ENCODE data around the gene PLAC9.

PLAC9 gene

GRCh38 chr10:80165173-80165572, 32.6 kb downstream of the PLAC9 start:
- TF ChIP-seq, protein P1, sequence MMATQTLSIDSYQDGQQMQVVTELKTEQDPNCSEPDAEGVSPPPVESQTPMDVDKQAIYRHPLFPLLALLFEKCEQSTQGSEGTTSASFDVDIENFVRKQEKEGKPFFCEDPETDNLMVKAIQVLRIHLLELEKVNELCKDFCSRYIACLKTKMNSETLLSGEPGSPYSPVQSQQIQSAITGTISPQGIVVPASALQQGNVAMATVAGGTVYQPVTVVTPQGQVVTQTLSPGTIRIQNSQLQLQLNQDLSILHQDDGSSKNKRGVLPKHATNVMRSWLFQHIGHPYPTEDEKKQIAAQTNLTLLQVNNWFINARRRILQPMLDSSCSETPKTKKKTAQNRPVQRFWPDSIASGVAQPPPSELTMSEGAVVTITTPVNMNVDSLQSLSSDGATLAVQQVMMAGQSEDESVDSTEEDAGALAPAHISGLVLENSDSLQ (IDR thresholded peaks at IDR 0.05) = peak; percentile 52
- no peak for TF ChIP-seq ELF4 (IDR thresholded peaks at IDR 0.05)
- TF ChIP-seq BHLHE40 (IDR thresholded peaks at IDR 0.05; ENCODE audit: borderline replicate concordance) = no peak
- no peak for DNase-seq (ENCODE audit: extremely low spot score)
- ChIA-PET CTCF (interaction anchor here (1.3 kb wide), 1 partner anchor 21 kb away, joined by 4 read pairs; no protein-coding TSS in a partner anchor), POLR2A (no interaction called here)

GRCh38 chr10:80166581-80167470, 34.3 kb downstream of the PLAC9 start:
- DNase-seq (ENCODE audit: extremely low spot score) = no peak
- POLR2A ChIA-PET = no interaction called here
- TF ChIP-seq ARNT (IDR thresholded peaks at IDR 0.05) (no peak), FOXK2 (IDR thresholded peaks at IDR 0.05) (no peak), ZNF384 (IDR thresholded peaks at IDR 0.05) (no peak), NFRKB (IDR thresholded peaks at IDR 0.05) (no peak), L3MBTL2 (conservative IDR thresholded peaks at IDR 0.05) (no peak), FOXM1 (IDR thresholded peaks at IDR 0.05; ENCODE audit: borderline replicate concordance) (no peak), BHLHE40 (IDR thresholded peaks at IDR 0.05; ENCODE audit: borderline replicate concordance) (no peak), SP1 (IDR thresholded peaks at IDR 0.05) (no peak), FOXA1 (IDR thresholded peaks at IDR 0.05) (no peak)
- CTCF ChIA-PET = no interaction called here

DNA sequence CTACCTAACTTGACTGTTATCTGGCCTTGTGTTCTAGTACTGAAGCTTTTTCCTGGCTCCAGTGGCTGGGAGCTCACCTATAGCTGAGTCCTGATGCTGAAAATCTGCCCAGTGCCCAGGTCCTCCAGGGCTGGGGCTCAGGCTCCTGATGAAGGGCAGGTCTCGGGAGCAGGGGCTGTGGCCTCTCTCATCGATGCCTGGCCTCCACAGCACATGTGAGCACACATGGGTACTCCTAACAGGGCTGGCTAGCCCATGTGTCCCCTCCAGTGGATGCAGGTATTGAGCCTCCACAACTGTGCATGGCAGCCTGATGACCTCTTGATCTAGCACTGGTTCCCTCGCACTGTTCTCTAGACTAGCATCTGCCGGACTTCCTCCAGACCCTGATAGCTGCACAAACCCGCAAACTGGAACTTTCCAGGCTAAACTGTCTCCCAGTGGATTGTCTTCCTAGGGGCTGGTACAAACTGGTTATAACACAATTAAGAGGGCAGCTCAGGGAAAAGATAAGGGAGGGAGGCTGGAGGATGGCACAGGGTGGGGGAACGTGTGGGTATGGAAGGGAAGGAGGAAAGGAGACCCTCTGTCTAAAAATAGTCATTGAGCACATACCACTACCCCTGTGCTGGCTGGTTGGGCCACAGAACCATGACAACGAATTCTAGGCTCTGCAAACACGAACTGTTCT, 35.1 kb downstream of the PLAC9 start:
- CTCF ChIA-PET = no interaction called here
- DNase-seq (ENCODE audit: extremely low spot score) = no peak
- TF ChIP-seq ZNF384 (IDR thresholded peaks at IDR 0.05) (no peak), NFRKB (IDR thresholded peaks at IDR 0.05) (no peak), FOXA1 (IDR thresholded peaks at IDR 0.05) (no peak), BHLHE40 (IDR thresholded peaks at IDR 0.05; ENCODE audit: borderline replicate concordance) (no peak), HDGF (IDR thresholded peaks at IDR 0.05; ENCODE audit: borderline replicate concordance) (no peak), CTBP1 (IDR thresholded peaks at IDR 0.05; ENCODE audit: borderline replicate concordance) (no peak), SP1 (IDR thresholded peaks at IDR 0.05) (no peak), L3MBTL2 (conservative IDR thresholded peaks at IDR 0.05) (no peak), FOXM1 (IDR thresholded peaks at IDR 0.05; ENCODE audit: borderline replicate concordance) (no peak), LEF1 (IDR thresholded peaks at IDR 0.05; ENCODE audit: borderline replicate concordance) (no peak), FOXK2 (IDR thresholded peaks at IDR 0.05) (no peak), ELF4 (IDR thresholded peaks at IDR 0.05) (no peak)
- TF ChIP-seq, protein P1 (IDR thresholded peaks at IDR 0.05) = no peak
- POLR2A ChIA-PET = no interaction called here

DNA sequence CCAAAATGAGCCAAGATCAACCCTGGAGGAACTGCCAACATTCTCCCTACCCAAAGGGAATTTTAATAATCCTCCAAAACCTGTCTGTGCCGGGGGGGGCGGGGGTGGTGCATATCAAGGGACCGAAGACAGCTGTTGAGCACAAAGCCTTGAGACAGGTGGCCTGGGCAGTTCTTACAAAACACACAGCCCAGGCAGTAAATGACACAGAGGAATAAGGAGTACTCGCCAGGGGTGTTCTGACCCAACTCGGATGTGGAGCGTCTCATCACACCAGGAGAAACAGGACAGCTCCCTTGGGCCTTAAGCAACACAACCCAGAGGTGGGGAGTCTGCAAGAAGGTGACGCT, 35.6 kb downstream of the PLAC9 start:
- TF ChIP-seq CTBP1 (IDR thresholded peaks at IDR 0.05; ENCODE audit: borderline replicate concordance) = no peak
- no peak for TF ChIP-seq FOXM1 (IDR thresholded peaks at IDR 0.05; ENCODE audit: borderline replicate concordance)
- no peak for TF ChIP-seq ARNT (IDR thresholded peaks at IDR 0.05)
- no peak for TF ChIP-seq FOXK2 (IDR thresholded peaks at IDR 0.05)
- no peak for TF ChIP-seq LEF1 (IDR thresholded peaks at IDR 0.05; ENCODE audit: borderline replicate concordance)
- TF ChIP-seq HDGF (IDR thresholded peaks at IDR 0.05; ENCODE audit: borderline replicate concordance) = no peak
- no peak for TF ChIP-seq BHLHE40 (IDR thresholded peaks at IDR 0.05; ENCODE audit: borderline replicate concordance)
- no peak for TF ChIP-seq SUZ12 (IDR thresholded peaks at IDR 0.05)
- TF ChIP-seq, protein P1 (IDR thresholded peaks at IDR 0.05) = no peak
- no peak for TF ChIP-seq ZNF384 (IDR thresholded peaks at IDR 0.05)
- no peak for TF ChIP-seq L3MBTL2 (conservative IDR thresholded peaks at IDR 0.05)
- no peak for TF ChIP-seq ELF4 (IDR thresholded peaks at IDR 0.05)
- TF ChIP-seq SP1 (IDR thresholded peaks at IDR 0.05) = no peak
- TF ChIP-seq NFRKB (IDR thresholded peaks at IDR 0.05) = no peak
- DNase-seq (ENCODE audit: extremely low spot score) = no peak
- ChIA-PET CTCF (no interaction called here), POLR2A (no interaction called here)

DNA sequence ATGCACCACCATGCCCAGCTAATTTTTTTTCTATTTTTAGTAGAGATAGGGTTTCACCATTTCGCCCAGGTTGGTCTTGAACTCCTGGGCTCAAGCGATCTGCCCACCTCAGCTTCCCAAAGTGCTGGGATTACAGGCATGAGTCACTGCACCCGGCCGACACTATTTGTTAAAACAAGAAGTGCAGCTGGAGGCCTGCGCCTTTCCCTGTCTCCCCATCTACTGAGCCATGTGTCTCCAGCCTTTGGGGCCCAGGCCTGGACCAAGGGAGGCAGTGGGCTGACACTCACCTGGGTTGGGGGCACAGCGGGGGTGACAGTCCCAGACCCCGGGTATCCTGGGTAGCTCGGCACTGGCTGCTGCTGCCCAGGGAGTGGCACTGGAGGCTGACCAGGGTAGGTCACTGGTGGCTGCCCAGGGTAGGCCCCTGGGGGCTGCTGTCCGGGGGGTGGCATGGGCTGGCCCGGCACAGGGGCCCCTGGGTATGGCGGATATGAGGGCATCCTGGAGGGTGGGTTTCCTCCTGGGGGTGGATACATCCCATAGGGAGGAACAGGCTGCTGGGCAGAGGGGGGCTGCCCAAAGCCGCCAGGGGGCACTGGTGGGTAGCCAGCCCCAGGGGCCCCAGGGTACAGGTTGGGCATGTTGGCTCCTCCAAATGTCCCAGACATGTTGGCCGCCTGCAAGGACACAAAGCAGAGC, 36.3 kb downstream of the PLAC9 start:
- peak; percentile 38 for DNase-seq (ENCODE audit: extremely low spot score)
- TF ChIP-seq CTBP1 (IDR thresholded peaks at IDR 0.05; ENCODE audit: borderline replicate concordance) (no peak), NFRKB (IDR thresholded peaks at IDR 0.05) (no peak), ZNF384 (IDR thresholded peaks at IDR 0.05) (no peak), ELF4 (IDR thresholded peaks at IDR 0.05) (no peak), BHLHE40 (IDR thresholded peaks at IDR 0.05; ENCODE audit: borderline replicate concordance) (no peak), SP1 (IDR thresholded peaks at IDR 0.05) (no peak), FOXA1 (IDR thresholded peaks at IDR 0.05) (no peak), FOXM1 (IDR thresholded peaks at IDR 0.05; ENCODE audit: borderline replicate concordance) (no peak), HDGF (IDR thresholded peaks at IDR 0.05; ENCODE audit: borderline replicate concordance) (no peak), ARNT (IDR thresholded peaks at IDR 0.05) (no peak), L3MBTL2 (conservative IDR thresholded peaks at IDR 0.05) (no peak), SUZ12 (IDR thresholded peaks at IDR 0.05) (no peak), FOXK2 (IDR thresholded peaks at IDR 0.05) (no peak), TARDBP (IDR thresholded peaks at IDR 0.05) (no peak), LEF1 (IDR thresholded peaks at IDR 0.05; ENCODE audit: borderline replicate concordance) (no peak)
- TF ChIP-seq, protein P1 (IDR thresholded peaks at IDR 0.05) = no peak
- ChIA-PET POLR2A (no interaction called here), CTCF (interaction anchor here (0.6 kb wide), 2 partner anchors 51 to 383 kb away, joined by 4 read pairs; no protein-coding TSS in a partner anchor)
